ENCODE results near the gene RITA1. TPM values are rescaled to one million over a fixed set of nuclear protein-coding genes. Genes with fewer than 3 reads are reported as not detected.

Gene RITA1
- total RNA-seq, 2 donors from 2014 or later = 18.8 to 20.3 TPM

- no peak overlapping the region for H3K27ac Mint-ChIP-seq
Observed at GRCh38 chr12:113224955-113225354, 39.4 kb downstream of the RITA1 start.

GRCh38 chr12:113226696-113227568, 41.4 kb downstream of the RITA1 start:
- no peak for TF ChIP-seq CTCF (conservative IDR thresholded peaks at IDR 0.05)
- peaks cover 11% of the 10 kb centered on the region for H3K4me1 ChIP-seq (ENCODE audit: control insufficient read depth, insufficient read depth, low read length)
- Mint-ChIP-seq H3K36me3 (ENCODE audit: low read depth) (peaks cover 32% of the 10 kb centered on the region), H3K27me3 (ENCODE audit: insufficient read depth) (no peaks in the 10 kb centered on the region), H3K4me1 (peaks cover 30% of the 10 kb centered on the region), H3K27ac (no peak overlapping the region), H3K4me3 (no peak overlapping the region), H3K9me3 (peaks cover 7% of the 10 kb centered on the region)
- H3K9ac ChIP-seq (ENCODE audit: extremely low read depth, low read length, poor library complexity, severe bottlenecking) = no peak overlapping the region
- H3K9me3 ChIP-seq (ENCODE audit: control insufficient read depth, low read length) = peaks cover 11% of the 10 kb centered on the region
- H3K4me3 ChIP-seq (ENCODE audit: low read length) = no peak overlapping the region
- DNase-seq = no peak
- H3K27me3 ChIP-seq (ENCODE audit: control insufficient read depth, insufficient read depth, low read length, poor library complexity, severe bottlenecking) = no peaks in the 10 kb centered on the region
- H3K27ac ChIP-seq (ENCODE audit: low read depth, low read length) = no peak overlapping the region
- peaks cover 10% of the 10 kb centered on the region for H3K36me3 ChIP-seq (ENCODE audit: control insufficient read depth, insufficient read depth, low read length)
- 89 to 95% methylated on average over 12 to 13 of the region's 13 CpGs for whole genome bisulfite sequencing, 2 experiments (ENCODE audit: insufficient coverage in 1 of 2, insufficient read length in 1 of 2)

More at GRCh38 chr12:113224955-113225354, 39.4 kb downstream of the RITA1 start:
- no peaks in the 10 kb centered on the region for H3K27me3 Mint-ChIP-seq (ENCODE audit: insufficient read depth)
- no peaks in the 10 kb centered on the region for H3K27me3 ChIP-seq (ENCODE audit: control insufficient read depth, insufficient read depth, low read length, poor library complexity, severe bottlenecking)
- H3K9me3 ChIP-seq (ENCODE audit: control insufficient read depth, low read length) = no peaks in the 10 kb centered on the region
- peaks cover 4% of the 10 kb centered on the region for H3K4me1 ChIP-seq (ENCODE audit: control insufficient read depth, insufficient read depth, low read length)
- no peak for TF ChIP-seq CTCF (conservative IDR thresholded peaks at IDR 0.05)
- peaks cover 17% of the 10 kb centered on the region for H3K4me1 Mint-ChIP-seq
- peak; percentile 22 for DNase-seq
- no peak overlapping the region for H3K4me3 ChIP-seq (ENCODE audit: low read length)
- no peak overlapping the region for H3K9ac ChIP-seq (ENCODE audit: extremely low read depth, low read length, poor library complexity, severe bottlenecking)
- no peaks in the 10 kb centered on the region for H3K36me3 ChIP-seq (ENCODE audit: control insufficient read depth, insufficient read depth, low read length)
- H3K9me3 Mint-ChIP-seq = no peaks in the 10 kb centered on the region
- 100% methylated on average over 2 to 4 of the region's 4 CpGs for WGBS, 2 experiments (ENCODE audit: insufficient coverage in 1 of 2, insufficient read length in 1 of 2)
- peaks cover 14% of the 10 kb centered on the region for H3K36me3 Mint-ChIP-seq (ENCODE audit: low read depth)
- no peak overlapping the region for H3K4me3 Mint-ChIP-seq
- no peak overlapping the region for H3K27ac ChIP-seq (ENCODE audit: low read depth, low read length)

DNA sequence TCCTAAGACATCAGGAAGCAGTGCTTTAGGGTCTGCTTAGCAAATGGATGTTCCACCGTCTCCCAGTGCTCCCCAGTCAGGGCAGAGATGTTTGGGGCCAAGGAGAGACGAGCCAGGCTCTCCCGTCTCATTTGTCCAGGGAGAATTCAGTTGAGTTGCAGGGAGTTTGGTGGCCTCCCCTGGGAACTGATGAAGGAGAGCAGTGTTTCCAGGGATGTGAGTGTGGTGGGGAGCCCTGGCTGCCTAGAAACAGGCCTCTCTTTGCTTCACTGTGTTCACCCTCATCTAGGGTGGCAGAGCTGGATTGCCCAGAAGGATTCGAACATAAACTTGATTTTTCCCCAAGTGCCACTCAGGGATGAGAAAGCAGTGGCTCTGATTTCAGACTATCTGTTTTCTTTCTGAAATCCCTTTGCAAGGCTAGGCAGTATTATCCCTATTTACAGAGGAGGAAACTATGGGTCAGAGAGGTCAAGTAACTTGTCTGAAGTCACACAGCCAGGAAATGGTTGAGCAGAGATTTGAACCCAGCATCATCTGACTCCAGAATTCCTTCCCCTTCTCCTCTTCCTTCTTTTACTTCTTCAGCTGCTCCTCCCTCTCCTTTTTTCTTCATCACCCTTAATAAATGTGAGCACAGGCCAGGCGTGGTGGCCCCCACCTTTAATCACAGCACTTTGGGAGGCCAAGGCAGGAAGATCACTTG, 42.3 kb downstream of the RITA1 start:
- peaks cover 16% of the 10 kb centered on the region for H3K36me3 ChIP-seq (ENCODE audit: control insufficient read depth, insufficient read depth, low read length)
- TF ChIP-seq CTCF (conservative IDR thresholded peaks at IDR 0.05) = no peak
- DNase-seq = no peak
- Mint-ChIP-seq H3K36me3 (ENCODE audit: low read depth) (peaks cover 36% of the 10 kb centered on the region), H3K27ac (peak overlapping the region; percentile 12), H3K4me1 (peaks cover 27% of the 10 kb centered on the region), H3K27me3 (ENCODE audit: insufficient read depth) (no peaks in the 10 kb centered on the region), H3K4me3 (no peak overlapping the region), H3K9me3 (peaks cover 7% of the 10 kb centered on the region)
- H3K9ac ChIP-seq (ENCODE audit: extremely low read depth, low read length, poor library complexity, severe bottlenecking) = no peak overlapping the region
- H3K4me3 ChIP-seq (ENCODE audit: low read length) = no peak overlapping the region
- no peak overlapping the region for H3K27ac ChIP-seq (ENCODE audit: low read depth, low read length)
- WGBS, 2 experiments (ENCODE audit: insufficient coverage in 1 of 2, insufficient read length in 1 of 2) = 93 to 100% methylated on average over 3 to 5 of the region's 5 CpGs
- peaks cover 16% of the 10 kb centered on the region for H3K4me1 ChIP-seq (ENCODE audit: control insufficient read depth, insufficient read depth, low read length)
- H3K9me3 ChIP-seq (ENCODE audit: control insufficient read depth, low read length) = peaks cover 11% of the 10 kb centered on the region
- H3K27me3 ChIP-seq (ENCODE audit: control insufficient read depth, insufficient read depth, low read length, poor library complexity, severe bottlenecking) = no peaks in the 10 kb centered on the region
